Measurements from ENCODE around the gene SRSF6.
A peak's percentile ranks its signal among the peaks of the same experiment; 100 is the strongest.
"Not testable (repeated sequence)": the region's sequence is repeated elsewhere in the genome, so short reads cannot be mapped to it uniquely, and the experiment has no call there.

The SRSF6 gene

DNA sequence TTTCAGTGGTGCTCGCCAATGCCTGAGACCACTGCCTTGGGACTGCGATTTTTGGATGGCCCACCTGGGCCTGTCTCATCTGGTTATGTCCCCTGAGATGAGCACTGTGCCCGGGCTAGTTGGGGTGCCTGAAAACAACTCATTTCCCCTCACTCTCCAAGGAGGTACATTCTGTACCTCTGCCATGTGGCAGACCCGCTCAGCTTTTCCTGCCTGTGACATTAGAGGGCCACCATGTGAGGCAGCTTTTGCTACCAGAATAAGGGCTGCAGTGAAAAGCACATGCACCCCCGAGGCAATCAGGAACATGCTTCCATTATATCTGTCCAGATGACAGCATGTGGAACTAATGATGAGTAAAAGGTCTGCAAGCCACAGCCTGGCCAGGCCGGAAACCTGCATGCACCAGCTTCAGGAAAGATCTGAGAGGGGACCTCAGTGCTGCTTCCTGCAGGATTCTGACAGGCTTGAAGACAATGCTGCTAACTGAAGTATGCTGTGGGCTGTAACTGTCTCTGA is 11.3 kb upstream of the SRSF6 start:
- DNase-seq, result no peak
- in situ Hi-C loops (cut with HindIII; ENCODE audit: low pct_ligation_motif_present, low pct_unique_long_range_greater_than_20kb, low sequenced_read_pairs), result no loop called here

DNA sequence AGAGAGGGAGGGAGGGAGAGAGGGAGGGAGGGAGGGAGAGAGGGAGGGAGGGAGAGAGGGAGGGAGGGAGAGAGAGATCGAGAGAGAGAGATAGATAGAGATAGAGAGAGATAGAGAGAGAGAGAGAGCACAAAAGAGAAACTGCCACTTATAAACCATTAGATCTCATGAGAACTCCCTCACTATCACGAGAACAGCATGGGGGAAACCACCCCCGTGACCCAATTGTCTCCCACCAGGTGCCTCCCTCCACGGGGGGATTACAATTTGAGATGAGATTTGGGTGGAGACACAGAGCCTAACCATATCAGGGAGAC is 9.3 kb upstream of the SRSF6 start:
- in situ Hi-C loops (cut with HindIII; ENCODE audit: low pct_ligation_motif_present, low pct_unique_long_range_greater_than_20kb, low sequenced_read_pairs); DNase-seq: not testable (repeated sequence)

DNA sequence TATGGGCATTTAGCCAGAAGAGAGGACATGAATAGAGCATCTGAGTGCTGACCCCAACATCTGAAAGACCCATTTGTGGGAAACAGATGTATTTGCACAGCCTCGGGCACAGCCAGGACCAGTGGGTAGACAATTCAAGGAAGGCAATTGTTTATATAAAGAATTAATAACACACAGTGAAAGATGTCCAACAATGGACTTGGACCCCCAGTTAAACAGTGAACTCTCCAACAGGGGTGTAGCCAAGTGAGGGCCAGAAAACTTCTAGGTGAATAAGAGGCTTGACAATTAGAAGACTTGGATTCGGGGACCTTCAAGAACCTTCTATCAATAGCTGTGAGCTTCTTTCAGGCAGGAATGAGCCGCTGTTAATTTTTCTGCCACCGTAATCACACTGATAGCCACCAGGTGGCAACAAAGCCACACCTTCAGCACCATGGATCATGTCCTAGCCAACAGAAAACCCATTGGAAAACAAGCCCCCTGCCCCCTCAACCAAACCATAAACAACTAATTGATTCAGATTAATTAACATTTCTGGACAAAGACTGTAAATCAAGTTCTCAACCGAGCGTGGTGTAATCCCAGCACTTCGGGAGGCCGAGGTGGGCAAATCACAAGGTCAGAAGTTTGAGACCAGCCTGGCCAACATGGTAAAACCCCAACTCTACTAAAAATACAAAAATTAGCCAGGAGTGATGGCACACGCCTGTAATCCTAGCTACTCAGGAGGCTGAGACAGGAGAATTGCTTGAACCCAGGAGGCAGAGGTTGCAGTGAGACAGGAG is 8.8 kb upstream of the SRSF6 start:
- in situ Hi-C loops (cut with HindIII; ENCODE audit: low pct_ligation_motif_present, low pct_unique_long_range_greater_than_20kb, low sequenced_read_pairs), result no loop called here
- peak; percentile 36 for DNase-seq

DNA sequence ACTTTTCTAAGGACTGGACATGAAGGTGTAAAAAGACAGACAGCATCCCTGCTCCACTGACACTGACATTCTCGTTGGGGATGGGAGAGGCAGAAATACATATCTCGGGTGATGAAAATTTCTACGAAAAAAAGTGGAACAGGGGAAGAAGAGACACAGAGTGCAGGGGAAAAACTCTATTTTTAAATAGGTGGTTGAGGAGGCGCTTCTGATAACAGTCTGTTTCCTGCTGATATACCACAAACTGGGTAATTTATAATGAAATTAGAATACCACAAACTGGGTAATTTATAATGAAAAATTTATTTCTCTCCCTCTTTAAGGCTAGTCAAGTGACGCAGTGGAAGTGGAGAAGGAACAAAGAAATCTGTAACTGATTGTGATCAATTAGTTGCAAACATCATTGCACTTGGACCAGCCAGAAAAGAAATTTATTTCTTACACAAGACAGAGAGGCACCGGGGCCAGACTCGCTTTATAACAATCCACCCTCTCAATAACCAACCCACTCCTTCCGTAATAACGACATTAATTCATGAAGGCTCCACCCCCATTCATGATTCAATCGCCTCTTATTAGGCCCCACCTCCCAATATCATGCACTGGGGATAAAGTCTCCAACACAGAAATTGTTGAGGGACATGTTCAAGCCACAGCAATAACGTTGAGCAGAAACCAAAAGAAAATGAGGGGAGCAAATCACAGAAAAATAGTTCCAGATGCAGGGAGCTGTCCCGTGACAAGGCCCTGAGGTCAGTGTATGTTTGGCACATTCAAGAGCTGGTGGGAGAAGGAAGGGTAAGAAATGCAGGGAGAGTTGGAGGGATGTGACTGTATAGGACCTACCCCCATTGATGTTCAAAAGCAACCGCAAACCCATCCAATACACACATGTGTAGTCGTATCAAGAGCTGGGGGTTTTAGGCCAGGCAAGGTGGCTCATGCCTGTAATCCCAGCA is 6.6 kb upstream of the SRSF6 start:
- DNase-seq, result no peak
- in situ Hi-C loops (cut with HindIII; ENCODE audit: low pct_ligation_motif_present, low pct_unique_long_range_greater_than_20kb, low sequenced_read_pairs), result no loop called here

DNA sequence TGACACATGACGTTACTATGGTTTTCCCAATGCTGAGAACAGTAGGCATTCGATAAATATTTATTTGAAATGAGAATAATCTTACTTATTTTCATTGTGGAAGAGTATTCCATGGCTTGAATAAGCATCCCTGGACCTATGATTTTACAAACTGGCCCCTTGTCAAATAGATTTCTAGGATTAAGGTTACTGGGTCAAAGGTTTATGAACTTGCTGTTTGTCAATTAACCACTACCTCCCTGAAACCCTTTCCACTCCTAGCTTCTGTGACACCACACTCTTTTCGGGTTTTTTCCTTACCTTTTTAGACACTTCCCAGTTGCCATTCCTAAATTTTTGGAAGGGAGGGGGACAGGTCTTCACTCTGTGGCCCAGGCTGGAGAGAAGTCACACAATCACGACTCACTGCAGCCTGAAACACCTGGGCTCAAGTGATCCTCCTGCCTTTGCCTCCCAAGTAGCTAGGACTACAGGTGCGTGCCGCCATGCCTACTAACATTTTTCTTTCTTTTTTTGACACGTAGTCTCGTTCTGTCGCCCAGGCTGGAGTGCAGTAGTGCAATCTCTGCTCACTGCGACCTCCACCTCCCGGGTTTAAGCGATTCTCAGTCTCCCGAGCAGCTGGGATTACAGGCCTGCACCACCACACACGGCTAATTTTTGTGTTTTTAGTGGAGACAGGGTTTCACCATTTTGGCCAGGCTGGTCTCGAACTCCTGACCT is 5.1 kb upstream of the SRSF6 start:
- DNase-seq, result no peak
- in situ Hi-C loops (cut with HindIII; ENCODE audit: low pct_ligation_motif_present, low pct_unique_long_range_greater_than_20kb, low sequenced_read_pairs), result no loop called here

DNA sequence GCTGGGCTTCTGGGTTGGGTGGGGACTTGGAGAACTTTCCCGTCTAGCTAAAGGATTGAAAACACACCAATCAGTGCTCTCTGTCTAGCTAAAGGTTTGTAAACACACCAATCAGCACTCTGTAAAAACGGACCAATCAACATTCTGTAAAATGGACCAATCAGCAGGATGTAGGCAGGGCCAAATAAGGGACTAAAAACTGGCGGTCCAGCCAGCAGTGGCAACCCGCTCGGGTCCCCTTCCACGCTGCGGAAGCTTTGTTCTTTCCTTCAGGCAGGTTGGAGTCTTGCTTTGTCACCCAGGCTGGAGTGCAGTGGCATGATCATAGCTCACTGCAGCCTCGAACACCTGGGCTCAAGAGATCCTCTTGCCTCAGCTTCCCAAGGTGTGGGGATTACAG is 1.4 kb upstream of the SRSF6 start:
- DNase-seq; in situ Hi-C loops (cut with HindIII; ENCODE audit: low pct_ligation_motif_present, low pct_unique_long_range_greater_than_20kb, low sequenced_read_pairs): not testable (repeated sequence)

DNA sequence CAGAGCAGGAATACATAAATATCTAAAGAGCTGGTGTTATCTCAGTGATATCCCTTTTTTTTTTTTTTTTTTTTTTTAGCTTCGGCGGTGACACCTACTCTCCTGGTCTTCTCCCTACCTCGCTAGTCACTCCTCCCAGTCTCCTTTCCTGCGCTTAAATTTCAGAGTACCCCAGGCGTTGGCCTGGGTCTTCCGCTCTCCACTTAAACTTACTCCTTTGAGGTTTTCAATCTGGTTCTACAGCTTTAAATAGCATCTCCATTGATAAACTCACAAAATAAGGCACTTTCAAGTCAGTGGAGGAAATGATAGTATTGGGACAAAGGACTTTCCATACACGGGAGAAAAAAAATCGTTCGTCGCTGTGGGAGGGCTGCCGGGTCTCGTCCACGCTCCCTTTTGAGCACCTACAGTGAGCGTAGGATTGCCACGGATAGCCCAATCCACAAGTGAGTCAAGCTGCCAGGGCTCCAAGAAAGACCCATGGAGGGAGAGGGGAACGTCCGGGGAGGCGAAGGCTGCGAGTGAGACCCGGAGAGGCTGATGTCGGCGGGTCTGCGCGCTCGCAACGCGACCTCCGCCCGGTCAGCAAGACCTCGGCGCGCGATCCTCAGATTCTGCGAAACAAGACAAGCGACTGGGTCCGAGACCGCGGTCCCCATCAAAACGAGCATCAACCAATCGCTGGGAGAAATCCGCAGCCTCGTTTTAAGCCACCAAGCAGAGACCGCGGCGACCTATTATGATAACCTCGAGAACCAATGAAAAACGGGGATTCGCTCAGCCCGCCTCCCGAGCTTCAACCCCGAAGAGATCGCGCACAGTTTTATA is 672 bp upstream of the SRSF6 start:
- DNase-seq, result peak; percentile 85
- in situ Hi-C loops (cut with HindIII; ENCODE audit: low pct_ligation_motif_present, low pct_unique_long_range_greater_than_20kb, low sequenced_read_pairs), result no loop called here

DNA sequence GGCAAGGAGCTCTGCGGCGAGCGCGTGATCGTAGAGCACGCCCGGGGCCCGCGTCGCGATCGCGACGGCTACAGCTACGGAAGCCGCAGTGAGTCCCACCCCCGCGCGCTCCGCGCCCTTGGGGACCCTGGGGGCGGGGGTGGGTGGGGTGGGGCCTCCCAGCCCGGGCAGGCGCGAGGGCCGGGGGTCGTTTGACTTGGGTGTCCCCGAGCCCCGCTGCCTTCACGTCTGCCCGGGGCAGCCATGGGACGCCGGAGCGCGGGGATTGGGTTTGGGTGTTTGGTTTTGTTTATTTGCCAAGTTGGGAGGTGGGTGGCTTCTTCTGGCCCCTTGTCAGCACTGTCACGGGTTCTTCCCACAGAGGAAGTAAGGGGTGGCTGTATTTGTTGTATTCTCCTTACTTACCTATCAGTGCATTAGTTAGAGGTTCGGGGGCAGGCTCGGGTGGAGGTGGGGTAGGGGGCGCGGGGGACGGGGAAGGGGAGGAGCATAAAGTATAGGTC is 777 bp downstream of the SRSF6 start:
- in situ Hi-C loops (cut with HindIII; ENCODE audit: low pct_ligation_motif_present, low pct_unique_long_range_greater_than_20kb, low sequenced_read_pairs), result no loop called here
- peak; percentile 22 for DNase-seq

DNA sequence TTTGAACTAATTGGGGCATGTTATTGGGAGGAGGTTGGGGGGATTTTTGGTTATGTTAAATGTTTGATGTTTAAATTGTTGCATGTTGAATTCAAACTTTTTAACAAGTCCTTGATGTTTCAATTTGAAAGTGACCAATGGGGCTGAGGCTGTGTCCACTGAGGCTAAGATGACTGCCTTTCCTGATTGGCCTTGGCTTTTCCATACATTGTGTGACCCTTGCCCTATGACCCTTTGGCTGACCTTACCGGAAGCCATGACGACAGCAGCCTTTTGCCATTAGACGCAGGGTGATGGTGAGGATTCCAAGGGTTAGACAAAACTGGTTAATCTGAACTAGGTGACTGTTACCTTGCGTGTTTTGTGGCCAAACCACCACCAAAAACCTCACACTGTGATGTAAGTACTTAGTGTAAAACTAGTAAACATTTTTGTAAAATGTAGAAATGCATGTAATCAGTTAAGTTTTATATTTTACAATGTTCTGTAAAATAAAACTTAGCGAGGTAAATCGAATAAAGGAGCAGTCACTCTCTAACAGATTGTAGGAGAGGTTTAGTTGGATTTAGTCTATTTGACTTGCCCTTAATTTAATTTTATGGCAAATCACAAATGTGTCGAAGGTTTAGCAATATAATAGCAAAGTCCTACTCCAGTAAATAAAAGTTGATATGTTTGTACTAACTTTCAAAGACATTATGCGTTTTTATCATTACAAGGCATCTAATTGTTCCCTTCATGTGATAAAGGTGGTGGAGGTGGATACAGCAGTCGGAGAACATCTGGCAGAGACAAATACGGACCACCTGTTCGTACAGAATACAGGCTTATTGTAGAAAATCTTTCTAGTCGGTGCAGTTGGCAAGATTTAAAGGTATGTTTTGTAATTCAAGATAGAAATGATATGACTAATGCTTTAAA is 1.6 kb downstream of the SRSF6 start:
- in situ Hi-C loops (cut with HindIII; ENCODE audit: low pct_ligation_motif_present, low pct_unique_long_range_greater_than_20kb, low sequenced_read_pairs), result no loop called here
- DNase-seq, result no peak

DNA sequence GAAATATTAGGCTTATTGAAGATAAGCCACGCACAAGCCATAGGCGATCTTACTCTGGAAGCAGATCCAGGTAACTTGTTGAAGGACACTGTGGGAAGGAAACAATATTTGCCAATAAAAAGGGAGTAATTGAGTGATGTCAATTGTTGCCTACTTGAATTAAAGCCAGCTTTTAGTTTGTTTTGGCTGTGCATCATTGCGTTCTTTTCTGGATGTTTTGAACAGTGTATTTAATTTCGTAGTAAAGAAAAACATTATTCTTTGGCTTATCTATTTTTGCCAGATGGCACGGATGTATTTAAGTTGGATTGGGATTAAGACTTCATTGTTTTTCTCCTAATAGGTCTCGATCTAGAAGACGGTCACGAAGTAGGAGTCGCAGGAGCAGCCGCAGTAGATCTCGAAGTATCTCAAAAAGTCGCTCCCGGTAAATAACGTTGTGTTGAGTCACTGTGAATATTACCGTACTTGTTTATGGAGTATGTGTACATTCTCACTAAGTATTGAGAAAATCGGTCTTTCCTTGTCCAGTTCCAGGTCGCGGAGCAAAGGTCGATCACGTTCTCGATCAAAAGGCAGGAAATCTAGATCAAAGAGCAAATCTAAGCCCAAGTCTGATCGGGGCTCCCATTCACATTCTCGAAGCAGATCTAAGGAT is 2.6 kb downstream of the SRSF6 start:
- DNase-seq, result no peak
- in situ Hi-C loops (cut with HindIII; ENCODE audit: low pct_ligation_motif_present, low pct_unique_long_range_greater_than_20kb, low sequenced_read_pairs), result no loop called here

DNA sequence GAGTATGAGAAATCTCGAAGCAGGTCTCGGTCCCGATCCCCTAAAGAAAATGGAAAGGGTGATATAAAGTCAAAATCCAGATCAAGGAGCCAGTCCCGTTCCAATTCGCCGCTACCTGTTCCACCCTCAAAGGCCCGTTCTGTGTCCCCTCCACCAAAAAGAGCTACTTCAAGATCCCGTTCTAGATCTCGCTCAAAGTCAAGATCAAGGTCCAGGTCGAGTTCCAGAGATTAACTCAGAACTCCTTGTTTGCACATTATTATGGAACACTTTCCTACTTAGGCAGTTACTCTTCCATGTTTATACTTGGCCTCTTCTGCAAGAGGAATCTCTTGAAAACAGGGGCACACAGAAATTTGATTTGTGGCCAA is 3.1 kb downstream of the SRSF6 start:
- DNase-seq, result no peak
- in situ Hi-C loops (cut with HindIII; ENCODE audit: low pct_ligation_motif_present, low pct_unique_long_range_greater_than_20kb, low sequenced_read_pairs), result no loop called here

DNA sequence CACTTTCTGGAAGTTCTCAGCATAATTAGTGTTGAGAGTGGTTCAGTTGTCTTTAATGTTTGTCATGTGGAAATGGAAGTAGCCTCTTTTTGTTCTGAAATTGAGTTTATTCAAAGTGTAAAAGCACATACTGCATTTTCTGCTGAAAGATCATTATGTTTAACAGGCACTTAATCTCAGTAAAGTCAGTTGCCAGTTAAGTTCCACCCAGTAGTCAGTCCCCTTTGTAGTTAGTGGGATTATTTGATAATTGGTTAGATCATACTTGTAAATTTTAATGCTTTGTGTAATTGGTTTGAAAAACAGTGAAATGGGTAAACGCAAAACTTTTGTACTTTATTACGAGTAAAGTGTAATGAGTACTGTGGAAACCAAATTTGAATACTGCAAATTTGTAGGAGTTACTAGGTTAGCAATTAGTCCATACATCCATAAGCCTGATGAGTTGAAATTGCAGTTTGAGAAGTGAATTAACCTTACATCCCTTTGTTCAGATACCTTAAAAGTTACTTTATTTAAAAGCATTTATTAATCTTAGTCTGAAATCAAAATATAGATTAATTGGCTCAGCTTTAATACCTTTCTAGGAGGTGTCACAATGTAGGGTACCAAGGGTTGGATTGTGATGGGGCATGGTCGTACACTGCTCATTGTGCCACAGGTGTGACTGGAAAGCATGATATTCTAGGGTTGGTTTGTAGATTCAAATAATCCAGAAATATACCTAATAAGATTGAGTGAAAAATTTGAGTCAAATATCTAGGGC is 4.4 kb downstream of the SRSF6 start:
- no peak for DNase-seq
- in situ Hi-C loops (cut with HindIII; ENCODE audit: low pct_ligation_motif_present, low pct_unique_long_range_greater_than_20kb, low sequenced_read_pairs), result no loop called here

DNA sequence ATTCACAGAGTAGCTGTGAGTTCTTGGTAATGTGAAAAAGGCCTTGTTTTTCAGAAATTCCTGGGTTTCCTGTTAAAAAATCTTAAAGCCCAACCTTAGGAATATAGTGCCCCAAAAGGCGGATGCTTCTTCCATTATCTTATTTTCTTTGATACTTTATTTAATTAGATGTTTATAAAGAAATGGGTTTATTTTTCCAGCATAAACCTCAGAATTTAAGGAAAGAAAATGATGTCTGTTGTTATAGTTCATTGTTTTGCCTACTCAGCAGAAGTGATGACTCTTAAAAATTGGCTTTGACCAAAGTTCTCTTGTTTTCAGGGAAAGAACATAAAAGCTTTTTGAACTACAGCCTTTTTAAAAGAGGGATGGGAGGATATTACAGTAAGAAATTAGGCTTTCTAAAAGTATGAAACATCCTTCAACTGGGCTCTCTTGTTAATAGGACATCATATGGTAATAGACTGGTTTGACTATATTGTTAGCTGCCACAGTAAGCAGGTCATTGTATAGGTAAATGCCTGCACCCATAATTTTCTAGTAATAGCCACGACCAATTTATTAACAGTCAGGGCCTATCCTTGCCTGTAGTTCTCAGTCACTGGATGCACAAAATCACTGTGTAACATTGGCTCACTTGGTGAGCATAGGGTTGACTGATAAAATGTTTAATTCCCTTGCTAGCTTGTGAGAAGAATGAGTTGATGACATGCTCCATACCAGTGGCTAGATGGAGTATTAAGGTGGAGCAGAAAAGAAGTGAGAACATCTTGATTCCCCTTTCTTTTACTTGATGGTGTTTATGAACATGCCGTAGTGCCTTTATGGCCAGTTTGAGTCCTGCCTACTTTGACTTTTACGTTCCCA is 5.2 kb downstream of the SRSF6 start:
- in situ Hi-C loops (cut with HindIII; ENCODE audit: low pct_ligation_motif_present, low pct_unique_long_range_greater_than_20kb, low sequenced_read_pairs), result no loop called here
- DNase-seq, result no peak

DNA sequence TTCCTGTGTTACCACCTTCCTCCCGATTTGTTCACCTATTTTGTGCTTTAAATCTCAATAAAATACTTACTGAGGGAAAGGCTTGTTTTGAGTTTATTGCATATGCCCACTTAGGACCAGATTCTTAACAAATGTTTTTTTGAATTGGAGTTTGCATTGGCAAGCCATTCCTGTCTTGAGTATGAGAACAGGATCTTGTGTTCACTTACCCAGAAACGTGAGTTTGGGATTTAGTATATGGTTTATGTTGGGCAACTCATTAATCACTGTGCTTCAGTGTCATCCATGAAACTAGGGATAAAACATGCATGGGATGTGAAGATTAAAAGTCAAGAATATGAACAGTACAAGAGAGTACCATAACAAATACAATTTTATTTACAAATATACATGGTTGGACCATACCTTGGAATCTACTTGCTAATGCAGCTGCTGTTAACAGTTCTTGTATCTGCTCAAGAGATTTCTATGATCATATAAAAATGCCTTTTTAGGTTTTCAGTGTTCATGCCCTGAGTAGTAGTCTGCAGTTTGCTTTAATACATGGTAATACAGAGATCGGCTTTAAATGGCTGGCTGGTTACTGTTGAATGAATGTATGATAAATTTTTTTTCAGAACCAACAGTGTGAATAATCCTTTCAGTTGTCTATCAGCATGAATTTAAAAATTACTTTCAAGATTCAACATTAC is 6.0 kb downstream of the SRSF6 start:
- in situ Hi-C loops (cut with HindIII; ENCODE audit: low pct_ligation_motif_present, low pct_unique_long_range_greater_than_20kb, low sequenced_read_pairs), result no loop called here
- no peak for DNase-seq
